Type B pancreatic cell (in vitro differentiated cells): Measurements from ENCODE around the gene WNT10A. TPM values are rescaled to one million over a fixed set of nuclear protein-coding genes. Genes with fewer than 3 reads are reported as not detected.

Experiments
- DNase-seq: peaks from one replicate; pipeline ENCODE4 v3.0.0; 2021; ENCODE audit warnings: mixed read lengths; ENCODE audit not compliant: unreplicated experiment; ENCODE audit errors: extremely low spot score
- H3K27ac Mint-ChIP-seq: 2 replicates; pipeline ENCODE4 v1.8.0; 2021; ENCODE audit warnings: mild to moderate bottlenecking, mixed read lengths
- H3K27me3 Mint-ChIP-seq: 2 replicates; pipeline ENCODE4 v1.8.0; 2021; ENCODE audit warnings: mixed read lengths
- H3K36me3 Mint-ChIP-seq: 2 replicates; pipeline ENCODE4 v1.8.0; 2021; ENCODE audit warnings: mixed read lengths
- H3K4me1 Mint-ChIP-seq: one replicate; pipeline ENCODE4 v1.8.0; 2021; ENCODE audit warnings: mixed read lengths; ENCODE audit not compliant: unreplicated experiment
- H3K4me3 Mint-ChIP-seq: 2 replicates; pipeline ENCODE4 v1.8.0; 2021; ENCODE audit warnings: mild to moderate bottlenecking, mixed read lengths
- H3K9me3 Mint-ChIP-seq: 2 replicates; pipeline ENCODE4 v1.8.0; 2021; ENCODE audit warnings: mixed read lengths
- total RNA-seq: library from RNA; stranded (reverse); gene quantifications from 2 replicates; pipeline ENCODE4 v1.2.1, GENCODE V29; 2021; ENCODE audit warnings: low replicate concordance
- TF ChIP-seq, protein P1 (sequence below): fragments of 200-600 bp; sonication (generic); conservative IDR thresholded peaks from 2 replicates; pipeline ENCODE4 v1.5.0; 2021; ENCODE audit warnings: antibody characterized with exemption, mild to moderate bottlenecking

Gene WNT10A
- total RNA-seq, 1 donor from 2014 or later, result 5.5 TPM

DNA sequence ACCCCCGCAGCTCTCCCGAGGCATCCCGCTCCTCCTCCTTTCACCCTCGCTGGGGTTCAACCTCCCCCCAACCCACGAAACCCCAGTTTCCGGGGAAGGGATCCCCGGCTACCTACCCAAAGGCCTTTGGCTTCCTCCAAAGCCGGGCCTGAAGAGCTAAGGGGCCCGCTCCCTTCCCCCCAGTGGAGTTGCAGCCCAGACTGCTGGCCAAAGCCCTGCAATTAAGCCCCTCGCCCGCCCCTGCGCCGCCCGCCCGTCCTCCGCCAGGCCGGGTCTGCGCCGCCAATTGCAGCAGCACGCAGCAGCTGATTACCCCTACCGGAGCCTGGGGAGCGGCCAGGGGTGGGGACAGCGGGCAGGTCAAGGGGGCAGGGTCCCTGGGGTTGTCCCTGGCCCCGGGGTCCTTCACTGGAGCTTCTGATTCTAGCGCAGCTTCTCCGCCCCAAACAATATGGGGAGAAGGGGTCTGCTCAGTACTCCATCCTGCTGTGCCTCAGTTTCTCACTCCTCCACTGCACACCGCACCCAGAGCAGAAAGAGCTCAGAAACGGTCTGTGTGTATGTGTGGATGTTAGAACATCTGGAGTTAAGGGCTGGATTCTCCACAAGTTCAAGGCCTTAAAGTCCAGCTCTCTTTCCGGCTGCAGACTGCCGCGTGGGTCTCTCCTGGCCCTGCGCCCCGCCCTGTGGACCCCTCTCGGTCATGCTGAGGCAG lies 16.9 kb downstream of the WNT10A start:
- DNase-seq, result no peak
- Mint-ChIP-seq H3K36me3 (peaks cover 4% of the 10 kb centered on the region), H3K4me3 (peak overlapping the region; percentile 47), H3K9me3 (no peaks in the 10 kb centered on the region), H3K4me1 (peaks cover 30% of the 10 kb centered on the region), H3K27ac (peak overlapping the region; percentile 73), H3K27me3 (peaks cover 77% of the 10 kb centered on the region)
- TF ChIP-seq, protein P1, sequence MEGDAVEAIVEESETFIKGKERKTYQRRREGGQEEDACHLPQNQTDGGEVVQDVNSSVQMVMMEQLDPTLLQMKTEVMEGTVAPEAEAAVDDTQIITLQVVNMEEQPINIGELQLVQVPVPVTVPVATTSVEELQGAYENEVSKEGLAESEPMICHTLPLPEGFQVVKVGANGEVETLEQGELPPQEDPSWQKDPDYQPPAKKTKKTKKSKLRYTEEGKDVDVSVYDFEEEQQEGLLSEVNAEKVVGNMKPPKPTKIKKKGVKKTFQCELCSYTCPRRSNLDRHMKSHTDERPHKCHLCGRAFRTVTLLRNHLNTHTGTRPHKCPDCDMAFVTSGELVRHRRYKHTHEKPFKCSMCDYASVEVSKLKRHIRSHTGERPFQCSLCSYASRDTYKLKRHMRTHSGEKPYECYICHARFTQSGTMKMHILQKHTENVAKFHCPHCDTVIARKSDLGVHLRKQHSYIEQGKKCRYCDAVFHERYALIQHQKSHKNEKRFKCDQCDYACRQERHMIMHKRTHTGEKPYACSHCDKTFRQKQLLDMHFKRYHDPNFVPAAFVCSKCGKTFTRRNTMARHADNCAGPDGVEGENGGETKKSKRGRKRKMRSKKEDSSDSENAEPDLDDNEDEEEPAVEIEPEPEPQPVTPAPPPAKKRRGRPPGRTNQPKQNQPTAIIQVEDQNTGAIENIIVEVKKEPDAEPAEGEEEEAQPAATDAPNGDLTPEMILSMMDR, result no peak

DNA sequence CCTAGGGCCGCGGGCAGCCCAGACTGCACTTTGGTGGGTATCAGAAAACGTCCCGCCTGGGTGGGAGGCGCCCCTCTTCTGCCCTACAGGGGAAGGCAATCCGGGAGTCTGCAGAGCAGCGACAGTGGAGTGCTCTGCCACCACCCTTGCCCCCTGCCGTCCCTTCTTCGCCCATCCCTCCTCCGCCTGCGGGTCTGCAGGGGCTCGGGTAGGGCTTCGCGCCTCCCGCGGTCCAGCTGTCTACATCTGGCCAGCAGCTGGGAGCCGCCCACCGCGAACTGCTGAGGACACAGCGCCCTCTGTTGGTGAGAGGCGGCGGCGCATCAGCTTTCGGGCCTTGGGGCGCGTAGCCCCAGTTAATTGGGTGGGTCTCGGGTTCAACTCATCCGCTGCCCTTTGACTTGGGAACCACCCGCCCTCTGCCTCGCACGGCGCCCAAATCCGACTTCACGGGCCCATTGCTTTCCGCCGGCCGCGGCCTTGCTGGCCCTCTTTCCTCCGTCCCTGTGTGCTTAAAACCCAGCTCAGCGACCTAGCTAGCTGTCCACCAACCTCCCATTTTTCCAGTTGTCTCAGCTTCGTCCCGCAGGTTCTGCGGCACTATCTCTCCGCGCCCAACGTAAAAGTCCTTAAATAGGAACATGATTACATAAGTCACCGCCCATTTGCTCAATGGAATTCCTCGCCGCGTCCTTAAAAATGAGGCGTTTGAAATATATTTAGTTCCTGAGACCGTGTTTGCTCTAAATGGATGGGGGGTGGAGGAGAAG lies 17.6 kb downstream of the WNT10A start:
- peaks cover 4% of the 10 kb centered on the region for H3K36me3 Mint-ChIP-seq
- H3K9me3 Mint-ChIP-seq, result no peaks in the 10 kb centered on the region
- H3K4me3 Mint-ChIP-seq, result peak overlapping the region; percentile 68
- peak overlapping the region; percentile 73 for H3K27ac Mint-ChIP-seq
- H3K4me1 Mint-ChIP-seq, result peaks cover 30% of the 10 kb centered on the region
- TF ChIP-seq, protein P1, result peak; percentile 99
- peak; percentile 85 for DNase-seq
- peaks cover 80% of the 10 kb centered on the region for H3K27me3 Mint-ChIP-seq

DNA sequence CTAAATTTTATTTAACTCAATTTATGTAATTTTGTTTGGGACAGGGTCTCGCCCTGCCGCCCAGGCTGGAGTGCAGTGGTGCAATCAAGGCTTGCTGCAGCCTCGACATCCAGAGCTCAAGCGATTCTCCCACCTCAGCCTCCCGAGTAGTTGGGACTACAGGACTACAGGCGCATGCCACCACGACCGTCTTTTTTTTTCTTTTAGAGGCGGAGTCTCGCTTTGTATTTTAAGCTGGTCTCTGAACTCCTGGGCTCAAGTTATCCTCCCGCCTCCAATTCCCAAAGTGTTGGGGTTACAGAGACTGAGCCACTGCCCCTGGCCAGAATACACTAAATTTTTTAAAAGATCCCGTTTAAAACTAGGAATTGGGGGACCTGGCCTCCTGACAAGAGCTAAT lies 18.5 kb downstream of the WNT10A start:
- Mint-ChIP-seq H3K27me3 (peaks cover 75% of the 10 kb centered on the region), H3K27ac (no peak overlapping the region), H3K4me1 (peaks cover 23% of the 10 kb centered on the region), H3K4me3 (no peak overlapping the region), H3K9me3 (no peaks in the 10 kb centered on the region), H3K36me3 (peaks cover 4% of the 10 kb centered on the region)
- no peak for DNase-seq
- TF ChIP-seq, protein P1, result no peak

DNA sequence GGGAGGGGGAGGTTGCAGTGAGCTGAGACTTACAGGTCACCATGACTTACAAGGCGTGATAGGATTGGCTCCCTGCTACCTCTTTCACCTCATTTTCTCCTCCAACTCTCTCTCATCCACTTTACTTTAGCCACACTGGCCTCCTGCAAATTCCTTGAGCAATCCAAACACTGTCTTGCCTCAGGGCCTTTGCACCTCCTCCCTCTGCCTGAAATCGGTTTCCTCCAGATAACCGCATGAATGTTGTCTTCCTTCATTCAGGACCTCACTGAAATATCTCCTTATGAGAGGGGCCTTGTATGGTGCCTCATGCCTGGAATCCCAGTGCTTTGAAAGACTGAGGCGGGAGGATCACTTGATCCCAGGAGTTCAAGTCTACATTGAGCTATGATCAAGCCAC lies 21.8 kb downstream of the WNT10A start:
- peaks cover 4% of the 10 kb centered on the region for H3K36me3 Mint-ChIP-seq
- DNase-seq, result no peak
- no peak overlapping the region for H3K4me3 Mint-ChIP-seq
- peaks cover 8% of the 10 kb centered on the region for H3K4me1 Mint-ChIP-seq
- no peak overlapping the region for H3K27ac Mint-ChIP-seq
- TF ChIP-seq, protein P1, result no peak
- no peaks in the 10 kb centered on the region for H3K9me3 Mint-ChIP-seq
- H3K27me3 Mint-ChIP-seq, result peaks cover 77% of the 10 kb centered on the region

DNA sequence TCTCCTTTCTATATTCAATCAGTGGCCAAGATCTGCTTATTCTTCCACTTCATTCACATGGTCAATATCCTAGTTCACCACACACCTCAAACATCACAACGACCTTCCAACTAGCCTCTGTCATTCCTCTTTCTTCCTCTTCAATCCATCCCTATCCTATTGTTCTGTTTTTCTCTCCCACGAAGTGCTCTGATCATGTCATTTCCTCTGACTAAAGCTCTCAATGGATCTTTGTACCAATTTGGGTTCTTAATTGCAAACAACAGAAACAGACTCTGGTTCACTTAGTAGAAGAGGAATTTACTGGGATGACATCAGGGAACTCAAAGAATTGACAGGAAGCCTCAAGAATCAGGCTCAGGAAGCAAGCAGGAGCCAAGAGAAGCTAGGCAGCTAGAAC lies 23.5 kb downstream of the WNT10A start:
- DNase-seq, result no peak
- no peaks in the 10 kb centered on the region for H3K4me1 Mint-ChIP-seq
- no peak overlapping the region for H3K27ac Mint-ChIP-seq
- TF ChIP-seq, protein P1, result no peak
- H3K27me3 Mint-ChIP-seq, result peaks cover 63% of the 10 kb centered on the region
- H3K9me3 Mint-ChIP-seq, result no peaks in the 10 kb centered on the region
- no peak overlapping the region for H3K4me3 Mint-ChIP-seq
- H3K36me3 Mint-ChIP-seq, result peaks cover 4% of the 10 kb centered on the region
